Large intestine (tissue), 3 donors: Measurements from ENCODE around the gene IRGC. TPM values are rescaled to one million over a fixed set of nuclear protein-coding genes. Genes with fewer than 3 reads are reported as not detected.
"Not testable (repeated sequence)": the region's sequence is repeated elsewhere in the genome, so short reads cannot be mapped to it uniquely, and the experiment has no call there.

Experiments
- DNase-seq, 2 donors: peaks; one replicate each; pipeline versions ENCODE4 v3.0.0 to v3.0.0-alpha.2; 2013
- H3K27ac ChIP-seq: one replicate; pipeline ENCODE4 v1.5.1; 2013; ENCODE audit warnings: low read length
- H3K27me3 ChIP-seq: 2 replicates; pipeline ENCODE4 v1.6.1; 2013; ENCODE audit warnings: low read length; ENCODE audit not compliant: control insufficient read depth, insufficient read depth
- H3K36me3 ChIP-seq: 2 replicates; pipeline ENCODE4 v1.6.1; 2013; ENCODE audit warnings: low read length; ENCODE audit not compliant: control insufficient read depth, insufficient read depth
- H3K4me1 ChIP-seq: one replicate; pipeline ENCODE4 v1.6.1; 2013; ENCODE audit warnings: low read length; ENCODE audit not compliant: control insufficient read depth, insufficient read depth
- H3K4me3 ChIP-seq: one replicate; pipeline ENCODE4 v1.5.1; 2013; ENCODE audit warnings: low read length
- H3K9me3 ChIP-seq: one replicate; pipeline ENCODE4 v1.6.1; 2013; ENCODE audit warnings: mild to moderate bottlenecking, low read depth, low read length, moderate library complexity; ENCODE audit not compliant: control insufficient read depth
- WGBS: methylation state at CpG from one replicate; pipeline ENCODE4 v1.1.5; 2013; ENCODE audit warnings: low lambda C conversion rate; ENCODE audit not compliant: insufficient coverage; 5-methylcytosine and 5-hydroxymethylcytosine counted together
- polyA plus RNA-seq: library from polyadenylated mRNA; unstranded; fragments of 120-200 nt; gene quantifications from one replicate; pipeline ENCODE4 v1.2.1, GENCODE V29; 2013

The IRGC gene
- polyA plus RNA-seq, 1 donor, result 0.03 TPM

GRCh38 chr19:43675906-43676305 is 40.0 kb upstream of the IRGC start:
- Histone ChIP-seq H3K4me3 (no peak overlapping the region), H3K4me1 (peaks cover 26% of the 10 kb centered on the region), H3K27ac (peak overlapping the region; percentile 79), H3K9me3 (no peaks in the 10 kb centered on the region), H3K27me3 (no peaks in the 10 kb centered on the region), H3K36me3 (no peaks in the 10 kb centered on the region)
- WGBS, result no CpG with 5 or more reads among the region's 11 CpGs
- DNase-seq, result no peak

GRCh38 chr19:43678512-43679261 is 37.2 kb upstream of the IRGC start:
- peak in 1 of 2 donors; percentile 54 for DNase-seq
- Histone ChIP-seq H3K4me3 (no peak overlapping the region), H3K36me3 (no peaks in the 10 kb centered on the region), H3K27me3 (no peaks in the 10 kb centered on the region), H3K27ac (peak overlapping the region; percentile 68), H3K9me3 (no peaks in the 10 kb centered on the region), H3K4me1 (peaks cover 23% of the 10 kb centered on the region)
- 100% methylated on average over 1 of the region's 11 CpGs for WGBS

- Histone ChIP-seq H3K27me3 (no peaks in the 10 kb centered on the region), H3K4me3 (no peak overlapping the region), H3K36me3 (no peaks in the 10 kb centered on the region), H3K27ac (no peak overlapping the region), H3K4me1 (peaks cover 10% of the 10 kb centered on the region), H3K9me3 (no peaks in the 10 kb centered on the region)
- DNase-seq, result no peak
- WGBS, result 95% methylated on average over 3 of the region's 5 CpGs
Observed at GRCh38 chr19:43681821-43682220, 34.1 kb upstream of the IRGC start.

GRCh38 chr19:43682269-43682668 is 33.6 kb upstream of the IRGC start:
- H3K27ac ChIP-seq, H3K36me3 ChIP-seq, H3K4me3 ChIP-seq, H3K9me3 ChIP-seq, DNase-seq, H3K27me3 ChIP-seq: not testable (repeated sequence)
- H3K4me1 ChIP-seq, result peaks cover 10% of the 10 kb centered on the region
- WGBS, result no CpG with 5 or more reads among the region's 5 CpGs

- no peak overlapping the region for H3K27ac ChIP-seq
- H3K4me1 ChIP-seq, result peaks cover 10% of the 10 kb centered on the region
- no peaks in the 10 kb centered on the region for H3K36me3 ChIP-seq
- no peak overlapping the region for H3K4me3 ChIP-seq
- no peak for DNase-seq
- H3K9me3 ChIP-seq, result no peaks in the 10 kb centered on the region
- H3K27me3 ChIP-seq, result no peaks in the 10 kb centered on the region
- WGBS, result no CpG with 5 or more reads among the region's 11 CpGs
Observed at GRCh38 chr19:43682824-43683661, 32.8 kb upstream of the IRGC start.

GRCh38 chr19:43683905-43684304 is 32.0 kb upstream of the IRGC start:
- Histone ChIP-seq H3K4me3 (no peak overlapping the region), H3K27ac (no peak overlapping the region), H3K36me3 (no peaks in the 10 kb centered on the region), H3K4me1 (peaks cover 6% of the 10 kb centered on the region), H3K9me3 (no peaks in the 10 kb centered on the region), H3K27me3 (no peaks in the 10 kb centered on the region)
- DNase-seq, result no peak
- WGBS, result no CpG with 5 or more reads among the region's 2 CpGs

GRCh38 chr19:43684326-43684725 is 31.6 kb upstream of the IRGC start:
- H3K27me3 ChIP-seq, result no peaks in the 10 kb centered on the region
- no peak overlapping the region for H3K27ac ChIP-seq
- H3K4me3 ChIP-seq, result no peak overlapping the region
- H3K4me1 ChIP-seq, result peaks cover 4% of the 10 kb centered on the region
- no CpG with 5 or more reads among the region's 1 CpG for WGBS
- no peak for DNase-seq
- H3K36me3 ChIP-seq, result no peaks in the 10 kb centered on the region
- no peaks in the 10 kb centered on the region for H3K9me3 ChIP-seq

- H3K36me3 ChIP-seq, result no peaks in the 10 kb centered on the region
- DNase-seq, result no peak
- no peaks in the 10 kb centered on the region for H3K27me3 ChIP-seq
- H3K4me3 ChIP-seq, result no peak overlapping the region
- H3K4me1 ChIP-seq, result no peaks in the 10 kb centered on the region
- H3K9me3 ChIP-seq, result peaks cover 4% of the 10 kb centered on the region
- no peak overlapping the region for H3K27ac ChIP-seq
- WGBS, result no CpG with 5 or more reads among the region's 1 CpG
Observed at GRCh38 chr19:43687660-43687997, 28.2 kb upstream of the IRGC start.

GRCh38 chr19:43688059-43688701 is 27.7 kb upstream of the IRGC start:
- no peak for DNase-seq
- Histone ChIP-seq H3K9me3 (peaks cover 4% of the 10 kb centered on the region), H3K36me3 (no peaks in the 10 kb centered on the region), H3K4me3 (no peak overlapping the region), H3K27me3 (no peaks in the 10 kb centered on the region), H3K27ac (no peak overlapping the region), H3K4me1 (no peaks in the 10 kb centered on the region)
- no CpG with 5 or more reads among the region's 10 CpGs for WGBS

- Histone ChIP-seq H3K4me3 (no peak overlapping the region), H3K9me3 (peaks cover 4% of the 10 kb centered on the region), H3K4me1 (no peaks in the 10 kb centered on the region), H3K36me3 (no peaks in the 10 kb centered on the region), H3K27me3 (no peaks in the 10 kb centered on the region), H3K27ac (no peak overlapping the region)
- DNase-seq, result no peak
- WGBS, result no CpG with 5 or more reads among the region's 3 CpGs
Observed at GRCh38 chr19:43690444-43690843, 25.4 kb upstream of the IRGC start.
